Peyer's patch (tissue), 4 donors: ENCODE results near the gene JPH3. TPM values are rescaled to one million over a fixed set of nuclear protein-coding genes. Genes with fewer than 3 reads are reported as not detected.
"Not testable (repeated sequence)": the region's sequence is repeated elsewhere in the genome, so short reads cannot be mapped to it uniquely, and the experiment has no call there.

Source experiments
- DNase-seq, 3 donors: peaks; one replicate each; pipeline ENCODE4 v3.0.0-alpha.2; 2017 to 2019
- H3K27ac ChIP-seq, 4 donors: fragments of 200-600 bp; sonication (generic); one replicate each; pipeline ENCODE4 v1.5.1; 2016 to 2019
- H3K27me3 ChIP-seq, 2 donors: fragments of 200-600 bp; sonication (generic); one replicate each; pipeline ENCODE4 v1.5.1; 2019
- H3K36me3 ChIP-seq, 3 donors: fragments of 200-600 bp; sonication (generic); one replicate each; pipeline ENCODE4 v1.5.1; 2016 to 2019
- H3K4me1 ChIP-seq, 4 donors: fragments of 200-600 bp; sonication (generic); one replicate each; pipeline ENCODE4 v1.5.1; 2016 to 2019
- H3K4me3 ChIP-seq, 4 donors: fragments of 200-600 bp; sonication (generic); 1 replicate in 3 of 4; 2 replicates in 1 of 4; pipeline ENCODE4 v1.5.1; 2016 to 2019; ENCODE audit warnings: mild to moderate bottlenecking in 1 of 4
- H3K9me3 ChIP-seq, 4 donors: fragments of 200-600 bp; sonication (generic); one replicate each; pipeline ENCODE4 v1.5.1; 2016 to 2019; ENCODE audit warnings: mild to moderate bottlenecking in 1 of 4
- POLR2A ChIP-seq, 2 donors: fragments of 450-650 bp; IDR thresholded peaks; one replicate each; pipeline ENCODE4 v1.5.1; 2017; ENCODE audit warnings: antibody characterized with exemption in 2 of 2, mild to moderate bottlenecking in 2 of 2, moderate library complexity in 2 of 2
- total RNA-seq, 4 donors: library from RNA; depleted of rRNA; stranded (reverse); fragments of >200 nt; gene quantifications; one replicate each; pipeline ENCODE4 v1.1.0, GENCODE V29; 2016
- TF ChIP-seq, protein P1 (sequence below), 6 experiments: fragments of 450-650 bp in 4 of 6; fragments of 200-600 bp in 2 of 6; sonication (generic) in 1 of 6; IDR thresholded peaks; one replicate each; pipeline ENCODE4 v1.5.1; 2017 to 2019; ENCODE audit warnings: antibody characterized with exemption in 6 of 6, mild to moderate bottlenecking in 3 of 6, moderate library complexity in 1 of 6

Gene JPH3
- total RNA-seq, 4 donors from 2014 or later, result 0.13 to 0.57 TPM; not detected in 2

GRCh38 chr16:87675111-87675719, 72.9 kb downstream of the JPH3 start:
- TF ChIP-seq, protein P1, sequence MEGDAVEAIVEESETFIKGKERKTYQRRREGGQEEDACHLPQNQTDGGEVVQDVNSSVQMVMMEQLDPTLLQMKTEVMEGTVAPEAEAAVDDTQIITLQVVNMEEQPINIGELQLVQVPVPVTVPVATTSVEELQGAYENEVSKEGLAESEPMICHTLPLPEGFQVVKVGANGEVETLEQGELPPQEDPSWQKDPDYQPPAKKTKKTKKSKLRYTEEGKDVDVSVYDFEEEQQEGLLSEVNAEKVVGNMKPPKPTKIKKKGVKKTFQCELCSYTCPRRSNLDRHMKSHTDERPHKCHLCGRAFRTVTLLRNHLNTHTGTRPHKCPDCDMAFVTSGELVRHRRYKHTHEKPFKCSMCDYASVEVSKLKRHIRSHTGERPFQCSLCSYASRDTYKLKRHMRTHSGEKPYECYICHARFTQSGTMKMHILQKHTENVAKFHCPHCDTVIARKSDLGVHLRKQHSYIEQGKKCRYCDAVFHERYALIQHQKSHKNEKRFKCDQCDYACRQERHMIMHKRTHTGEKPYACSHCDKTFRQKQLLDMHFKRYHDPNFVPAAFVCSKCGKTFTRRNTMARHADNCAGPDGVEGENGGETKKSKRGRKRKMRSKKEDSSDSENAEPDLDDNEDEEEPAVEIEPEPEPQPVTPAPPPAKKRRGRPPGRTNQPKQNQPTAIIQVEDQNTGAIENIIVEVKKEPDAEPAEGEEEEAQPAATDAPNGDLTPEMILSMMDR (IDR thresholded peaks at IDR 0.05), result no peak
- no peak for TF ChIP-seq POLR2A (IDR thresholded peaks at IDR 0.05)
- Histone ChIP-seq H3K4me3 (no peak overlapping the region), H3K4me1 (peaks cover 0 to 4% (median 0%) of the 10 kb centered on the region in 4 donors), H3K36me3 (no peaks in the 10 kb centered on the region), H3K27ac (no peak overlapping the region), H3K9me3 (no peaks in the 10 kb centered on the region), H3K27me3 (no peaks in the 10 kb centered on the region)
- DNase-seq, result no peak

- no peak overlapping the region for H3K4me3 ChIP-seq
- no peak for TF ChIP-seq POLR2A (IDR thresholded peaks at IDR 0.05)
- TF ChIP-seq, protein P1 (IDR thresholded peaks at IDR 0.05), result no peak
- DNase-seq, result no peak
- no peaks in the 10 kb centered on the region for H3K36me3 ChIP-seq
- no peak overlapping the region for H3K27ac ChIP-seq
- H3K9me3 ChIP-seq, result no peaks in the 10 kb centered on the region
- no peaks in the 10 kb centered on the region for H3K4me1 ChIP-seq
- H3K27me3 ChIP-seq, result no peaks in the 10 kb centered on the region
These were observed 75.5 kb downstream of the JPH3 start for GRCh38 chr16:87677830-87678229.

- DNase-seq, result no peak
These were observed 76.3 kb downstream of the JPH3 start for GRCh38 chr16:87678618-87679017.

GRCh38 chr16:87679593-87680271, 77.4 kb downstream of the JPH3 start:
- no peaks in the 10 kb centered on the region for H3K27me3 ChIP-seq
- DNase-seq, result no peak
- H3K9me3 ChIP-seq, result no peaks in the 10 kb centered on the region
- TF ChIP-seq POLR2A (IDR thresholded peaks at IDR 0.05), result no peak
- TF ChIP-seq, protein P1 (IDR thresholded peaks at IDR 0.05), result no peak
- H3K4me3 ChIP-seq, result no peak overlapping the region
- H3K36me3 ChIP-seq, result no peaks in the 10 kb centered on the region
- H3K27ac ChIP-seq, result no peak overlapping the region
- H3K4me1 ChIP-seq, result no peaks in the 10 kb centered on the region

More at GRCh38 chr16:87678618-87679017, 76.3 kb downstream of the JPH3 start:
- TF ChIP-seq, protein P1 (IDR thresholded peaks at IDR 0.05), result no peak
- TF ChIP-seq POLR2A (IDR thresholded peaks at IDR 0.05), result no peak
- Histone ChIP-seq H3K36me3 (no peaks in the 10 kb centered on the region), H3K4me1 (no peaks in the 10 kb centered on the region), H3K27ac (no peak overlapping the region), H3K4me3 (no peak overlapping the region), H3K27me3 (no peaks in the 10 kb centered on the region), H3K9me3 (no peaks in the 10 kb centered on the region)

DNA sequence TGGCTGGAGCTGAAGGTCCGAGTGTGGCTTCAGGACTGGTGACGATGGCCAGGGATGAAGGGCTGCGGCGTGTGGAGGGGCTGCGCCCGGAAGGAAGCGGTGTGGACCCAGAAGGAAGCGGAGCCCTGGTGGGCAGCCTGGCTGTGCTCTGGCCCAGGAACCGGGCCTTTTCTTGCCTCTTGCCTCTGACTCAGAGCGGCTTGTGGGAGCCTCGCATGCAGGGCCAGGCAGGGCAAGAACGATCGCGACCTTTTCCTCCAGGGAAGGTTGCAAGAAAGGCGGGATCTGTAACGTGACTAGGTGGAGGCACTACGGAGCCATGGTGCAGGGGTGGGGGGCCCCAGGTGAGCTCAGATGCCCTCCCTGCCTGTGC, 78.0 kb downstream of the JPH3 start:
- TF ChIP-seq POLR2A (IDR thresholded peaks at IDR 0.05), result no peak
- TF ChIP-seq, protein P1 (IDR thresholded peaks at IDR 0.05), result no peak
- H3K27me3 ChIP-seq, result no peaks in the 10 kb centered on the region

DNA sequence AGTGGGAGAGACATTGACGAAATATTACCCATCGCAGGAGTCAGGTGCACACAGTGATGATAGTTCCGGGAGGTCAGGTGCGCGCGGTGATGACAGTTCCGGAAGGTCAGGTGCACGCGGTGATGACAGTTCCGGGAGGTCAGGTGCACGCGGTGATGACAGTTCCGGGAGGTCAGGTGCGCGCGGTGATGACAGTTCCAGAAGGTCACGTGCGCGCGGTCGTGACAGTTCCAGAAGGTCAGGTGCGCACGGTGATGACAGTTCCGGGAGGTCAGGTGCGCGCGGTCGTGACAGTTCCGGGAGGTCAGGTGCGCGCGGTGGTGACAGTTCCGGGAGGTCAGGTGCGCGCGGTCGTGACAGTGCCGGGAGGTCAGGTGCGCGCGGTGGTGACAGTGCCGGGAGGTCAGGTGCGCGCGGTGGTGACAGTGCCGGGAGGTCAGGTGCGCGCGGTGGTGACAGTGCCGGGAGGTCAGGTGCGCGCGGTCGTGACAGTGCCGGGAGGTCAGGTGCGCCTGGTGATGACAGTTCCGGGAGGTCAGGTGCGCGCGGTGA, 78.8 kb downstream of the JPH3 start:
- not testable (repeated sequence) for H3K27me3 ChIP-seq

More for the DNA sequence above, 78.0 kb downstream of the JPH3 start:
- H3K36me3 ChIP-seq, result no peaks in the 10 kb centered on the region
- no peak for DNase-seq
- H3K4me3 ChIP-seq, result no peak overlapping the region
- H3K9me3 ChIP-seq, result no peaks in the 10 kb centered on the region
- H3K27ac ChIP-seq, result no peak overlapping the region
- no peaks in the 10 kb centered on the region for H3K4me1 ChIP-seq

More for the DNA sequence above, 78.8 kb downstream of the JPH3 start:
- not testable (repeated sequence) for H3K4me1 ChIP-seq, H3K27ac ChIP-seq, H3K9me3 ChIP-seq, DNase-seq, H3K4me3 ChIP-seq, H3K36me3 ChIP-seq
